SK-N-MC (cell line): ENCODE data around the gene METTL22.

ENCODE experiments used
- EZH2 ChIP-seq: fragments of 200-600 bp; sonication (generic); IDR thresholded peaks from one replicate; pipeline ENCODE4 v1.6.1; 2017; ENCODE audit warnings: antibody characterized with exemption
- POLR2AphosphoS5 ChIP-seq: IDR thresholded peaks from 2 replicates; pipeline ENCODE4 v1.6.1; 2012; ENCODE audit warnings: mild to moderate bottlenecking, low read depth, low read length, borderline replicate concordance

DNA sequence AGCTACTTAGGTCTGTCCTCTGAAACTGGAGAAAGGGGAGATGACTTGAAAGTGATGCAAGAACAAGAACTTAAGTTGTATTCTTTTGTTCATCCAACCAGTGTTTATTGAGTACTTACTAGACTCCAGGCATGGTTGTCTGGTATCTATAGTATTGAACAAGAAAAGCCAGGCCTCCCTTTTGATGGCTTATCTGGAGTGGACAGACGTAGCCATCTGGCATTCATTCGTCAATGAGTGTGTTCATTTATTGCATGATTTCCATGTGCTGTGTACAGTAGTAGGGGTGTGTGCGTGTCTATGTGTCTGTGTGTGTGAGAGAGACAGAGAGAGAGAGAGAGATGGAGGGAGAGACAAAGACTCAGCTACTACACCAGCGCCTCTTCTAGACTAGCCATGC lies 62.1 kb downstream of the METTL22 start:
- TF ChIP-seq POLR2AphosphoS5 (no peak), EZH2 (no peak)
